ENCODE results near the gene SMARCE1. TPM values are rescaled to one million over a fixed set of nuclear protein-coding genes. Genes with fewer than 3 reads are reported as not detected.

SMARCE1 gene
- polyA plus RNA-seq, 2 of the 4 experiments (the other 2 are of a cell fraction): 109 to 111 TPM

- WGBS (ENCODE audit: missing lambda C conversion rate): 63% methylated on average over 8 of the region's 8 CpGs
- ATAC-seq: no peak
- ChIA-PET CTCF (interaction anchor here (1.1 to 20.0 kb wide), 9 partner anchors 8 to 1048 kb away, joined by 3 to 304 read pairs (median 7); no protein-coding TSS in a partner anchor), POLR2A (no interaction called here)
- FAIRE-seq: no peak
- H3K27ac ChIP-seq: no peak overlapping the region
- TF ChIP-seq CHD2 (IDR thresholded peaks at IDR 0.05; ENCODE audit: low read length, partially characterized antibody) (no peak), CHD4 (IDR thresholded peaks at IDR 0.05; ENCODE audit: borderline replicate concordance) (no peak)
- H3K4me1 ChIP-seq: 0 out of 3 replicates have a peak, but pooled peaks cover 3% of the 10 kb centered on the region
- no peak overlapping the region for H3K4me3 ChIP-seq
- DNase-seq (ENCODE audit: low read depth in 1 of 2, low spot score in 1 of 2): no peak
- H3K4me2 ChIP-seq: no peak overlapping the region
- H3K9me3 ChIP-seq: no peaks in the 10 kb centered on the region
Observed at GRCh38 chr17:40621578-40621977, 26.0 kb downstream of the SMARCE1 start.

GRCh38 chr17:40621019-40621418, 26.6 kb downstream of the SMARCE1 start:
- 80% methylated on average over 6 of the region's 6 CpGs for WGBS (ENCODE audit: missing lambda C conversion rate)
- DNase-seq (ENCODE audit: low read depth in 1 of 2, low spot score in 1 of 2): no peak
- CTCF ChIA-PET: interaction anchor here (0.7 to 20.0 kb wide), 23 partner anchors 9 to 1049 kb away, joined by 3 to 304 read pairs (median 7); partner anchors contain the start of gene KRT28

GRCh38 chr17:40618754-40619625, 28.6 kb downstream of the SMARCE1 start:
- TF ChIP-seq HOXB13 (CRISPR knock-in tag; IDR thresholded peaks at IDR 0.05; ENCODE audit: low read depth): no peak
- TF ChIP-seq E2F6 (IDR thresholded peaks at IDR 0.05; ENCODE audit: borderline replicate concordance, low read depth): no peak
- TF ChIP-seq EP300 (IDR thresholded peaks at IDR 0.05): no peak
- no peak for TF ChIP-seq ZNF302 (CRISPR knock-in tag; IDR thresholded peaks at IDR 0.05)
- TF ChIP-seq CBX8 (IDR thresholded peaks at IDR 0.05): no peak
- TF ChIP-seq NFE2L2 (conservative IDR thresholded peaks at IDR 0.05; ENCODE audit: low read length): no peak
- TF ChIP-seq CBX2 (IDR thresholded peaks at IDR 0.05; ENCODE audit: borderline replicate concordance, low read depth): no peak
- TF ChIP-seq GATA3 (IDR thresholded peaks at IDR 0.05; ENCODE audit: borderline replicate concordance): no peak
- TF ChIP-seq FOSL2 (IDR thresholded peaks at IDR 0.05): no peak
- TF ChIP-seq FOSL2 (CRISPR knock-in tag; IDR thresholded peaks at IDR 0.05): no peak
- no peak for TF ChIP-seq ZC3H11A (IDR thresholded peaks at IDR 0.05)
- TF ChIP-seq MYC (IDR thresholded peaks at IDR 0.05; ENCODE audit: borderline replicate concordance, low read length): no peak
- TF ChIP-seq TFCP2L1 (CRISPR knock-in tag; IDR thresholded peaks at IDR 0.05): no peak
- Histone ChIP-seq H3K4me2 (0 out of 3 replicates have a peak overlapping the region, but pooled peaks have one; percentile 75), H3K27ac (no peak overlapping the region), H3K9me3 (no peaks in the 10 kb centered on the region), H3K4me1 (peaks cover 12% of the 10 kb centered on the region), H3K4me3 (no peak overlapping the region)
- DNase-seq (ENCODE audit: low read depth in 1 of 2, low spot score in 1 of 2): no peak
- 76% methylated on average over 16 of the region's 16 CpGs for WGBS (ENCODE audit: missing lambda C conversion rate)
- ATAC-seq: no peak
- POLR2A ChIA-PET: interaction anchor here (1.0 to 1.6 kb wide), 2 partner anchors 930 to 1069 kb away, joined by 3 to 6 read pairs; partner anchors contain the start of gene EIF1
- CTCF ChIA-PET: interaction anchor here (0.5 to 20.0 kb wide), 50 partner anchors 8 to 1049 kb away, joined by 3 to 304 read pairs (median 5); partner anchors contain the start of gene RARA
- FAIRE-seq: no peak

More at GRCh38 chr17:40621019-40621418, 26.6 kb downstream of the SMARCE1 start:
- Histone ChIP-seq H3K4me1 (peaks cover 4% of the 10 kb centered on the region; the same call in 1 of the 3 replicates), H3K9me3 (no peaks in the 10 kb centered on the region), H3K4me2 (no peak overlapping the region), H3K4me3 (no peak overlapping the region), H3K27ac (no peak overlapping the region)
- no peak for TF ChIP-seq HOXA7 (CRISPR knock-in tag; IDR thresholded peaks at IDR 0.05)
- no peak for TF ChIP-seq NFE2L2 (conservative IDR thresholded peaks at IDR 0.05; ENCODE audit: low read length)
- TF ChIP-seq POLR2A (IDR thresholded peaks at IDR 0.05; ENCODE audit: low read length): no peak
- TF ChIP-seq BCL3 (IDR thresholded peaks at IDR 0.05): no peak
- TF ChIP-seq TFCP2L1 (CRISPR knock-in tag; IDR thresholded peaks at IDR 0.05): no peak
- TF ChIP-seq HOXB13 (CRISPR knock-in tag; IDR thresholded peaks at IDR 0.05; ENCODE audit: low read depth): no peak
- TF ChIP-seq FOSB (CRISPR knock-in tag; IDR thresholded peaks at IDR 0.05): no peak
- POLR2A ChIA-PET: interaction anchor here (1.6 kb wide), 1 partner anchor 1067 kb away, joined by 6 read pairs; the partner anchor contains the start of gene EIF1
- FAIRE-seq (no peak), ATAC-seq (no peak)
